Fibroblast of gingiva (primary cell): ENCODE results near the gene MOB3A.

Source experiments
- DNase-seq: peaks from one replicate; pipeline ENCODE4 v3.0.0-alpha.2; 2011; ENCODE audit warnings: low read depth

Gene MOB3A

DNA sequence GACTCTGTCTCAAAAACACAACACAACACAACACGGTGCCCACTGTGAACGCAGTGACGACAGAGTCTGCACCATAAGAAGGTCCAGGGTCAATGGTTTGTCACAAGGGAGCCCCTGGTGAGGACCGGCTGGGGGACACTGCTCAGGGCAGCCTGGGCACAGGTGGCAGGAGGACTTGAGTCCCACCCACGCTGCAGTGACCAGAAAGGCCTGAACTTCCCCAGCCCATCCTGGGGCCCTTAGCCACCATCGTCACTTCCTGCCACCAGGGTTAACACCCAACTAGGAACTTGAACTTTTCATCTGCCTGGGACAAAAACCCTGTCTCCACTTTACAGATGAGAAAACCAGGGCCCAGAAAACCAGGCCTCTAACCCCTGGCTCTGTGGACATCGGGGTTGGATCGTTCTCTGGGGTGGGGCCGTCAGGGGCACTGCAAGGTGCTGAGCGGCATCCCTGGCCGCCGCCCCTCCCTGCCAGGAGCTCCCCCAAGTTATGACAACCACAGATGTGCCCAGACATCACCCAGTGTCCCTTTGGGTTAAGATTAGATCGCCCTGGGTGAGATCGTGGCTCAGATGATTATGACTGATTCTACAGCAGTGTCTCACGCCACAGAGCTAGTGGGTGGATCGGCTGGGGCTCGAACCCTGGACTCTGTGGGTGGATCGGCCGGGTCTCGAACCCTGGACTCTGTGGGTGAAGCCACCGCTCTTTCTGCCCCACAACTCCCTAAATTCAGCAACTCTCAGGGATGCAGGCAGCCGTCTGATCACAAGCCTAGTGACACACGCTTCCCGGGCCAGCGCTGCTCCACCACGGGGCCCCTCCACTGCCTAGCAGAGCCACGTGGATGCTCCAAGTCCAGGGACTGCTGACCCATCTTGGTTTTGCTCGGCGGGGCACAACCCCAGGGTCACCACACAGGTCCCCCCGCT, 14.0 kb downstream of the MOB3A start:
- DNase-seq: no peak

GRCh38 chr19:2080336-2080988, 15.7 kb downstream of the MOB3A start:
- DNase-seq: no peak

DNA sequence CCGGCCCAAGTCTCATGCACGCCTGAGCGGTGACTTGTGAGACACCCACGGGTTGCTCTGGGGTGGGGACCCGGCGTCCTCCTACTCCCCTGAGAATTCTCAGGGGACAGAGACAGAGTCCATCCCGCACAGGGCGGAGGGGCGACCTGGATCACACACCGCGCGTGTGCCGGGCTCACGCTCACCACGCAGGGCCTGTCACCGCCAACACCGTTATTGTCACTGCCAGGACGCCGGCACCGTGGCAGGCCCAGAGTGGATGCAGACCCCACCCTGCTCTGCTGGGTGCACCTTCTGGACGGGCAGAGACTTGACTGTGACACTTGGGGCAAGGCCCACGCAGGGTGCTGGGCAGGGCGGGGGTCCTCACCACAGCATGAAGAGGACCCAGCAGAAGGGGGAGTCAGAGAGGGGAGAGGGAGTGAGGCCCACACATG, 16.2 kb downstream of the MOB3A start:
- DNase-seq: no peak

DNA sequence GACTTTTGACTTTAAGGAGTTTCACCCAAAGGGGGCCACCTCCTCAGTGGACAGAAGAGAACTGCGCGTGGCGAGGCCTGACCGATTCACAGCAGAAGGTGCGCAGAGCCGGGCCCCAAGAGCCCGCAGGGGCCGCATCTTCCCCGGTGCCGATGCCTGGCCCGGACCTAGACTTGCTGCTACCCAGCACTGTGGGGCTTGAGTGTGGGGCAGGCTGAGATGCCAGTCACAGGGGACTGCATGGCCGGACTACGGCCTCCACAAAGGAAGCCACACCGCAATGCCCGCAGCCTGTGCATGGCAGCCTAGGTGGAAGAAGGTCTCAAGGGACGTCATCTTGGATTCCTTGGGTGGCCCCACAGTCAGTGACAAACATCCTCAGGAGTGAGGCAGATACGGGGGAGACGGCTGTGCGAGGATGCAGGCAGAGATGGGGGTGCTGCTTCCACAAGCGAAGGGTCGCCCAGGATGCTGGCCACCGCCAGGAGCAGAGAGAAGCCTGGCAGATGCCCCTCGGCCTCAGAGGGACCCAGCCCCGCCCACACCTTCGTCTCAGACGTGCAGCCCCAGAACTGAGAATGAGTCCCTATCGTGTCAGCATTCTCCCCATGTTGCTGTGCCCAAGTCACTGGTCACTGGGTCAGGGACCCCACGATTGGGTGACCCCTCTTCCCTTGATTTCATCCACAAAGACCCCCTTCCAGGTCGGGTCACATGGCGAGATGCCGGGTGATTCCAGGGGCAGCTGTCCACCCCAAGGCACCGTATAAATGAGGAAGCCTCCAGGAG, 16.9 kb downstream of the MOB3A start:
- no peak for DNase-seq

DNA sequence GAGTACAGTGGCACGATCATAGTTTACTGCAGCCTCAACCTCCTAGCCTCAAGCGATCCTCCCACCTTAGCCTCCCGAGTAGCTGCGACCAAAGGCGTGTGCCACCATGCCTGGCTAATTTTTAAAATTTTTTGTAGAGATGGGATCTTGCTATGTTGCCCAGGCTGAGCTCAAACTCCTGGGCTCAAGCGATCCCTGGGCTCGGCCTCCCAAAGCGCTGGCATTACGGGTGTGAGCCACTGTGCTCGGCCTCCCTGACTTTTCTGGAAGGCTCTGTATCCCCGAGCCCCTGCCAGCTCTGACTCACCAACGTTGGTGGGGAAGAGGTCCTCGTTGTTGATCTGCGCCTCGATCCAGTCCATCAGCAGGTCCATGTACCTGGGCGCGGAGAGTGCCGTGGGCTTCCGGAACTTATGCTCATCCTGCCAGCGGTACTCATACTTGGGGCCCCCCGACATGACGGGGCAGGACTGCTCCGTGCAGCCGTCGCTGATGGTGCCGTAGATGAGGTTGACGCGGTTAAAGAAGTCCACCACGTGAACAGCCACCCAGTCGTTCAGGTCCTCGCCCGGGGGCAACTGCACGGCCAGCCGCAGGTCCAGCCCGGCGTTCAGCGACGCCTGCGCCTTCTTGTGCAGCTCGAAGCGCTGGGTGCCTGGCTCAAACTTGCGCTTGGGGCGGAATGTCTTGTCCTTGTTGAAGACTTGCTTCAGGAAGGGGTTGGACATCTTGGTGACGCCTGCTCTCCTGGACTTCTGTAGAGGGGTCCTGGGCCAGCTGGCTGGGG, 18.1 kb downstream of the MOB3A start:
- DNase-seq: no peak

DNA sequence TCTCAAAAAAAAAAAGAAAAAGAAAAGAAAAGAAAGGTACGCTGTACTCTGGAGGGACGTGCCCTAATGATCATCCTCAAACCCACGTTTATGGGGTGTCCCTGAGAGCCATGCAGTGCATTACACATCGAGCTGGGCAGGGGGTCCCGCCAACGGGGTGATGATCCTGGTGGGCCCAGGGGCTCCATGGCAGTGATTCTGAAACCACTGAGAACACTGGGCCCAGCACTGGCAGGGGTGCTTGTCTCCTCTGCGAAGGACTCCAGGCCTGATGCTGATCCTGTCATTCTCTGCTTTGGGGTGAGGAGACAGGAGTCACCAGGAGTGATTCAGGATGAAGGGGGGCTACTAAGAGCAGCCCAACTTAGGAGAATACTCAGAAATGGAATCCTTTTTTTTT, 18.7 kb downstream of the MOB3A start:
- no peak for DNase-seq

DNA sequence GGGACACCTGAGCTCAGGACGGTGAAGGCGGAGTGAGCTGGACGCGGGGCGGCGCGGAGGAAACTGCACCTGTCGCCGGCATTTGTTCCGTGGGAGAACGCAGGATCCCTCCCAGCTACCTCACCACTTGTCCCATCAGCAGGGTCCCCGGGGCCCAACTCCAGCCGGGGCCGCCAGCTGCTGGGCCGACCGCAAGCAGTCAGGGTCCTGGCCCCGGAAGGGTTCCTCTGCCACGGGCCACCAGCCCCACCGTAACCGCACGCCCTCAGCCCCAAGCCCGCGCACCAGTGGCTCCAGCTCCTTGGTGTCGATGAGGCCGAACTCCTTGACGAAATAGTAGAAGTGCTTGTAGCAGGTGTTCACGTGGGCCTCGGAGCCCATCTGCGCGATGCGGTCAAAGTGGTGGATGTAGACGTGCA, 19.6 kb downstream of the MOB3A start:
- no peak for DNase-seq

DNA sequence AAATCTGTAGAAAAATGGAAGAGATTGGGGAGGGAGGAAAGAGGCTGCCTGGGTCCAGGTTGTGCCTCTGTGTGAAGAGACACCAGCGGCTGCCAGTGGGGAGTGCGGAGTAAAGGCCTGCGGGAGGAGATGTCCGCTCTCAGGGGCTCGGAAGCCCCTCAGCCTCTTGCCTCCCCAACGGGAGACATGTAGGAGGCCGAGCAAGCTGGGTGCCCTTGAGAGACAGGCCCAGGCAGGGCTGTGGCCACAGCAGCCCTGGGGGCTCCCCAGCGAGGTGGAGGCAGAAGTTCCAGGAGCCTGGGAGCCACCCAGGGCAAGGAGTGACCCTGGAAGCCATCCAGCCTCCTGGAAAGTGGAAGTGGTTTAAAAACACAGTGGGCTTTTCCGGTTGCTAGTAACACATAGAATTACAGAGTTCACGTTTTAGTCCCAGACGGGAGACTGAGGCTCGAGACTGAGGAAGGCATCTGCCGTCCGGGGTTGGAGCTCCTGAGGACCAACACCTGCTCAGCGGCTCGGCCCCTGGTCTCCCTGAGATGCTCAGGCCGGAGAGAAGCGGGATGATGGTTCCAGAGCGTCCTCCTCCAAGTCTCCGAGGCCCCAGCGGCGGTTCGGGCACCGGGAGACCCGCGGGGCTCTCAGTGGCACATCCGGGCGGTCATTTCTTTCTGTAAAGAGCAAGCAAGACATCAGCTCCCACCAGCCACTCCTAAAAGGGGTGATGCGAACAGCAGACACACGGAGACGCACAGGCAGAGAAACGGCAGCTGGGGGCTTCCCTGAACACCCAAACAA, 23.2 kb downstream of the MOB3A start:
- no peak for DNase-seq

DNA sequence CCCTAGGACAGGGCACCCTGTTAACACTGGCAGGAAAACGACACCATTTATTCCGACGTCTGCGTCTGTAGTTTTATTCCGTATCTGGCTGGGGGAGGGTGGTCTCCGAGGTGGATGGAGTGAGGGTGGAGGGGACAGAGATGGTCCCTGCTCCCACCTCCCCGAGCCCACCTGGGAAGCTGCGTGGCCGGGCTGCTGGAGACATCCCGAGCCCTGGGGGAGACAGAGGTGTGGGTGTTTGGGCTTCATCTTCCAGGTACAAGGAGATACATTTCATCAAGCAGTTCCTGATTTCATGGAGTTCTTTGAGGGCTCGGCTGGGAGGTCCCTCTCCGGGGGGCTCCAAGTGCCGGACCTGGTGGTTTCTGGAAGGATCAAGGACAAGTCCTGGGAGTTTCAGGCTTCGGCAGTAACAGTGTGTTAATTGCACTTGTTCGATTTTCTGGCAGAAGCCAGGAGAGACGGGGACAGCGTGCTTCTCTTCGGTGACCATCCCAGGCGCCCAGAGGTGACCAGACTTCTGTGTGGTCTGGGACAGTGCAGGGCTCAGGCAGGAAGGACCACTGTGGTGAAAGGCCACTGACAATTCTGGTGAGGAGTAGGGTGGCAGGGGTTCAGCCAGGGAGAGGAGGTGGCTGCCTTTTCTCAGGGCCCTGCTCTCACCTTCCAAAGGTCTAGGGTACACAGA, 25.0 kb downstream of the MOB3A start:
- no peak for DNase-seq

DNA sequence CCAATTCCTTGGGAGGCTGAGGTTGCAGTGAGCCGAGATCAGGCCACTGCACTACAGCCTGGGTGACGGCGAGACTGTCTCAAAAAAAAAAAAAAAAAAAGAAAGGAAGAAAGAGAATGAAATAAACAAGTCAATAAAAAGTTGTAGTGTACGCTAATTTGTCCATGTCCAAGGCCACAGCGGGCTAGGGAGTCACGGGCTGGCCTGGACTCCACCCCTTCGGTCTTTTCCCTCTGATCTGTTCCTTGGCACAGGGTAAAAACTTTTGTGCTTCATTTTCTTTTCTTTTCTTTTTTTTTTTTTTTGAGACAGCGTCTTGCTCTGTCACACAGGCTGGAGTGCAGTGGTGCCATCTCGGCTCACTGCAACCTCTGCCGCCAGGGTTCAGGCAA, 25.7 kb downstream of the MOB3A start:
- DNase-seq: no peak

GRCh38 chr19:2064788-2065524, 31.2 kb downstream of the MOB3A start:
- DNase-seq: peak; percentile 28

GRCh38 chr19:2064395-2064787, 31.7 kb downstream of the MOB3A start:
- no peak for DNase-seq

- no peak for DNase-seq
Measured at GRCh38 chr19:2063824-2064223, 32.3 kb downstream of the MOB3A start.

DNA sequence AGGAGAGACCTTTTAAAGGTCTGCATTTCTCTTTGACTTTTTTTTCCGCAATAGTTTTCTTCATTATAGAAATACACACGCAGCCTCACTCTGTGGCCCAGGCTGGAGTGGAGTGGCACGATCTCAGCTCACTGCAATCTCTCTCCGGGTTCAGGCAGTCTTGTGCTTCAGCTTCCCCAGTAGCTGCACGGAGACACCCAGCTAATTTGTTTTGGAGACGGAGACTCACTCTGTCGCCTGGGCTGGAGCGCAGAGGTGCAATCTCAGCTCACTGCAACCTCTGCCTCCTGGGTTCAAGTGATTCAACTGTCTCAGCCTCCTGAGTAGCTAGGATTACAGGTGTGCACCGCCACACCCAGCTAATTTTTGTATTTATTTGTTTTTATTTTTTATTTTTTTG, 33.4 kb downstream of the MOB3A start:
- no peak for DNase-seq

DNA sequence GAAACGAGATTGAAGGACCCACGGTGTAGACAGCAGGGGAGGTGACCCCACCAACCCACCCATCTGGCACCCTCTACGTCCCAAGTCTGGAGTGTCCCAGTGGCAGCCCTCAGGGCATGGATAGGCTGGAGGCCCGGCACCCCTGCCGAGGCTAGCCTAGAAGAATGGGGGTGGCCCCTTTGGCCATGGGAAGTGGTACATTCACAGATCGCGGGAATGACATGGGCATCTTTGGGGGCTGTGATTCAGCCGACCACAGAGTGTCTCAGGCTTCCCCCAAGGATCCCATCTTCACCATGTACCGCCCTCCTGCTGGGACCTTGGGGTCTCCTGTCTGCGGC, 33.8 kb downstream of the MOB3A start:
- no peak for DNase-seq

DNA sequence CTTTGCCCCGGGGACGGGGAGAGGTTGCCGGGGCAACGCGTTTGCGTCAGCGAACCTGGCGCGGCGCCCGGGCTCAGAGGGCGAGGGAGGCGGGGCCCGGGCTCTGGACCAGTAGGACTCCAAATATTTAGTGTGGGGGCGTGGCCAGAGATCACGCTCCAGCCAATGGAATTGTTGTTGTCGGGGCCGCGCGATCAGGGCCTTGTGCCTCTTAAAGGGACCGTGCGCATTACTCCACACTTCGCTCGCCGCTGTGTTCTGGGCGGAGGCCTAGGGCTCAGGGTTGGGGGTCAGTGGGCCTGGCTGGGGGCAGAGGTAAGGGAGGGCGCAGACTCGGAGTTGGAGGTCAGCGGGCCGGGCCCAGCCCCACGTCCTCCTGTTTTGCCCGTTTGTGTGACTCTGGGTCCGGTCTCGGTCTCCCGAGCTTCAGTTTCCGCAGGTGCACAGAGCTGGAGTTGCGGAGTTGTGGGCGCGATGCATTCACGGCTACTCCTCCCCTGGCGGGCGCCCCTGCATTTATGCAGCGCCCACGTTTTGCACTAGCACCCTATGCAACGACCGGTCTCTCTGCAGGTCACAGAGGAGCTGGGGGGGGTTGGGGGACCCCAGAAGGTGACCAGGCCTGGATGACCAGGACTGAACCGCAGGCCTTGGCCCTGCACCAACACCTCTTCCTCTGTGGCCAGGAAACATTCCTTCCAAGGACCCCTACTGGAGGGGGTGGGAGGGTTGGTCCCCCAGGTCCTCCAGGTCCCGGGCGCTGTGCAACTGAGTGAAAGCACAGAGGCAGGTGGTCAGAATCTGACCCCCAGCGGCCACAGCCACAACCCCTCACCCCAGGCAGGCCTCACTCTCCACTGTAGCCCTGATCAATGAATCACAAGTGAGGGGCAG, 34.4 kb downstream of the MOB3A start:
- DNase-seq: peak; percentile 97

GRCh38 chr19:2060884-2061494, 35.1 kb downstream of the MOB3A start:
- peak; percentile 83 for DNase-seq
